Common myeloid progenitor, CD34-positive (primary cell): ENCODE data around the gene HHAT. TPM values are rescaled to one million over a fixed set of nuclear protein-coding genes. Genes with fewer than 3 reads are reported as not detected.

ENCODE experiments used
- CTCF ChIA-PET: fragments of 350-600 bp; sonication (Branson Sonifier 250); formaldehyde crosslinking; loops from one replicate; lab custom pipeline; 2021; ENCODE audit warnings: antibody characterized with exemption; lab: Charles Lee
- POLR2A ChIA-PET: fragments of 350-600 bp; sonication (Branson Sonifier 250); formaldehyde crosslinking; loops from one replicate; lab custom pipeline; 2021; ENCODE audit warnings: antibody characterized with exemption; lab: Charles Lee
- DNase-seq, 3 donors: peaks; one replicate each; pipeline versions ENCODE4 v3.0.0 to v3.0.0-alpha.2; 2013
- H3K27ac ChIP-seq, 2 experiments: 1 replicate in 1 of 2; 2 replicates in 1 of 2; pipeline ENCODE4 v1.7.0; 2013; ENCODE audit warnings: inconsistent platforms in 2 of 2, low read length in 2 of 2, mild to moderate bottlenecking in 2 of 2, low read depth in 1 of 2, moderate library complexity in 1 of 2; ENCODE audit not compliant: severe bottlenecking in 2 of 2, insufficient read depth in 1 of 2, poor library complexity in 1 of 2
- H3K27me3 ChIP-seq, 5 experiments: replicated peaks in 2 of 5; 1 replicate in 3 of 5; 2 replicates in 2 of 5; pipeline versions ENCODE4 v1.6.1 to v1.7.0; 2013; ENCODE audit warnings: low read length in 4 of 5, mild to moderate bottlenecking in 2 of 5, moderate library complexity in 2 of 5, inconsistent platforms in 1 of 5; ENCODE audit not compliant: insufficient read depth in 5 of 5, control insufficient read depth in 4 of 5
- H3K36me3 ChIP-seq, 4 experiments: 1 replicate in 2 of 4; 2 replicates in 2 of 4; pipeline versions ENCODE4 v1.6.1 to v1.7.0; 2013; ENCODE audit warnings: low read length in 3 of 4, control low read depth in 1 of 4, mild to moderate bottlenecking in 1 of 4; ENCODE audit not compliant: control insufficient read depth in 4 of 4, insufficient read depth in 4 of 4
- H3K4me1 ChIP-seq, 4 experiments: 1 replicate in 3 of 4; 2 replicates in 1 of 4; pipeline versions ENCODE4 v1.6.1 to v1.7.1; 2013; ENCODE audit warnings: low read length in 3 of 4, mild to moderate bottlenecking in 3 of 4, control low read depth in 1 of 4, inconsistent platforms in 1 of 4, moderate library complexity in 1 of 4; ENCODE audit not compliant: control insufficient read depth in 4 of 4, insufficient read depth in 4 of 4; ENCODE audit errors: control extremely low read depth in 1 of 4
- H3K4me3 ChIP-seq, 7 experiments: 1 replicate in 4 of 7; 2 replicates in 3 of 7; pipeline versions ENCODE4 v1.5.1 to v1.7.0; 2013; ENCODE audit warnings: mild to moderate bottlenecking in 7 of 7, low read length in 6 of 7, moderate library complexity in 6 of 7, inconsistent platforms in 2 of 7, low read depth in 2 of 7, control low read depth in 1 of 7; ENCODE audit not compliant: insufficient read depth in 4 of 7, control insufficient read depth in 1 of 7; ENCODE audit errors: extremely low read depth in 1 of 7
- H3K9me3 ChIP-seq, 5 experiments: 1 replicate in 4 of 5; 2 replicates in 1 of 5; pipeline versions ENCODE4 v1.6.1 to v1.7.1; 2013; ENCODE audit warnings: low read length in 4 of 5, mild to moderate bottlenecking in 2 of 5, inconsistent platforms in 1 of 5, low read depth in 1 of 5, moderate library complexity in 1 of 5; ENCODE audit not compliant: control insufficient read depth in 4 of 5, insufficient read depth in 2 of 5; ENCODE audit errors: control extremely low read depth in 1 of 5
- WGBS: methylation state at CpG from one replicate; pipeline ENCODE4 v1.1.5; 2013; ENCODE audit not compliant: insufficient coverage; 5-methylcytosine and 5-hydroxymethylcytosine counted together
- polyA plus RNA-seq: library from polyadenylated mRNA; unstranded; fragments of 120-200 nt; gene quantifications from one replicate; pipeline ENCODE4 v1.2.1, GENCODE V29; 2013

The HHAT gene
- polyA plus RNA-seq = 7.3 TPM

DNA sequence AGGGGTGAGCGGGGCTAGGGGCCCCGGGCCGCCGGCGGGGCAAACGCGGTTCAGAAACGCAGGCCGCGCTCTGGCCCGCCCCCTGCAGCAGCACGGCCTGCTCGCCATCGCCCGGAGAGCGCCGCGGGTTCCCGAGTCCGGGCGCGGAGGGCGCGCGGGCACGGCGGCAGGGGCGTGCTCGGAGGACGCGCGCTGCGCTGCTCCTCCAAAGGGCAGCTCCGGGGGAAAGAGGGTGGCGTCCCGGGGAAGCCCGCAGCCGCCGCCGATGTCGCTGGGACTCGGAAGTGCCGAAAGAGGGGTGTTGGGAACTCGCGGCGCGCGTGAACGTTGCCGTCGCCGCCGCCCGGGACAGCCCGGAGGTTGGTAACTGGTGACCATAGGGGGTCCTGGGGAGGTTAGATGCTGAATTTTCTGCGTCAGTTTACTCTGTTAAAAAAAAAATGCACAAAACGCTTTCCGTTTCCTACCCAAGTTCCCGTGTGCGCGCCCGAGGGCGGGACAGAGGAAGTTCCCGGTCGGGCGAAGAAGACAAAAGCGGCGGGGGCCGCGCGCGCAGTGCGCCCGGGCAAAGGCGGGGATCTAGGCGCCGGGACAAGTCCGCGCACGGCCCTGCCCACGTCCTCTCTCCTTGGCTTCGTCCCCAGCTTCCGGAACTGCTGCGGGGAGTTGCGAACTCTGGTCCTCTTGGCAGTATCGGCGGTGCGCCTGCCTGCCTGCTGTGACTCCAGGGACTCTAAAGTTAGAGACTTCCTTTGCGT, at the start of gene HHAT:
TSS of gene HHAT (plus strand) at position 157 of the 758 bp plus-strand sequence. CDS start 20,074 bp downstream, outside the sequence.
- H3K27me3 ChIP-seq = no peaks in the 10 kb centered on the region
- DNase-seq = peak; percentile 68 to 87 (median 74)
- ChIA-PET CTCF (interaction anchor here (0.6 to 0.7 kb wide), 2 partner anchors 92 to 807 kb away, joined by 3 to 4 read pairs; no protein-coding TSS in a partner anchor), POLR2A (no interaction called here)
- H3K4me3 ChIP-seq = peak within 1 kb of the TSS; percentile 78 to 96 (median 84)
- peaks cover 0 to 4% (median 0%) of the 10 kb centered on the region in 5 experiments for H3K9me3 ChIP-seq
- peaks cover 3 to 33% (median 27%) of the 10 kb centered on the region in 4 experiments for H3K4me1 ChIP-seq
- peak within 1 kb of the TSS in 1 of 2 experiments; percentile 80 for H3K27ac ChIP-seq
- WGBS = under 1% methylated on average over 89 of the region's 89 CpGs
- H3K36me3 ChIP-seq = no peaks in the 10 kb centered on the region

DNA sequence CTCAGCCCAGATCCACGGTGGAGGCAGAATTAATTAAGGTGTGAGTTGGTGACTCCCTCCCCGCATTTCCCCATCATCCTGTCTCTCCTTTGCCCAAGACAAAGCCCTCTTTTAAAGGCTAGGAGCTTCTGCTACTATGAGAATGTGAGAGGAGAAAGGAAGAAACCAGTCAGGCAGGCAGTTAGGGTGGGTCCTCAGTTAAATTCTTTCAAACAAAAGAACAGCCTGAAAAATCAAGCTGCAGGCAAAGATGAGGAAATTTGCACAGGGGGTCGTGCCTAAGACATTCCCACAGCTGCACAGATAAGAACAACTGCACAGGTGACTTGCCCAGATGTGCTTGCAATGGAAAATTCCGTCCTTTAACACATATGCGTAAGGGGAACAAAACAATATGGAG, 48.5 kb upstream of the HHAT start:
- Histone ChIP-seq H3K4me1 (no peaks in the 10 kb centered on the region), H3K27ac (no peak overlapping the region), H3K36me3 (no peaks in the 10 kb centered on the region), H3K27me3 (peaks cover 0 to 5% (median 4%) of the 10 kb centered on the region in 5 experiments), H3K4me3 (no peak overlapping the region), H3K9me3 (peaks cover 3 to 22% (median 8%) of the 10 kb centered on the region in 5 experiments)
- DNase-seq = no peak
- POLR2A ChIA-PET = no interaction called here
- WGBS = 79% methylated on average over 2 of the region's 5 CpGs
- CTCF ChIA-PET = no interaction called here

DNA sequence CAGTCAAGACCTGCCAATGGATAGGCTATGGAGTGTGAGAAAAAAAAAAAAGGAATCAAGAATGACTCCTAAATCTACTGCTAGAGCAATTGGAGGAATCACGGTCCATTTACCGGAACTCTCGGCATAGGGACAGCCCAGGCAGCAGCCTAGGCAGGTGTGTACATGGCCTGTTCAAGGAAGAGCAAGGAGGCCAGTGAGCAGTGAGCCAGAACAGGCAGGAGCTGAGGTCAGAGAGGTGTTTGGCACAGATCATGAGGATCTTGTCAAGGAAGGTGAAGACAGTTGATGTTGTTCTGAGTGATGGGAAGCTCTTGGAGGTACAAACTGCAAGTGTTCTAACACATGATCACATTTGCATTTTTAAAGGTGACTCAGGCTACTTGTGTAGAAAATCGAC, 40.6 kb upstream of the HHAT start:
- ChIA-PET CTCF (no interaction called here), POLR2A (interaction anchor here (0.6 kb wide), 1 partner anchor 48 kb away, joined by 8 read pairs; no protein-coding TSS in a partner anchor)

DNA sequence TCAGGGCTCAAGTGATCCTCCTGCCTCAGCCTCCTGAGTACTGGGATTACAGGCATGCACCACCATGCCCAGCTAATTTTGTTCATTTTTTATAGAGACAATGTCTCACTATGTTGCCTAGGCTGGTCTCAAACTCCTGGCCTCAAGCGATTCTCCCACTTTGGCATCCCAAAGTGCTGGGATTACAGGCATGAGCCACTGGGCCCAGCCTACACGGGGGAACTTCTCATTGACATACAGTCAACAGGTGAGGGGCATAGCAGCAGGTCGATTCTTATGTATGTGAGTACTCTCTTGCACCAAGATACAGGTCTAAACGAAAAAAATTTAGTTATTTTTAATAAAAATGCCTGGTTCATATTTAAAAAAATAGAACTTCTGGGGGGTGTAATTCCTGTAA, 39.5 kb upstream of the HHAT start:
- ChIA-PET POLR2A (no interaction called here), CTCF (interaction anchor here (1.4 kb wide), 1 partner anchor 15 kb away, joined by 5 read pairs; no protein-coding TSS in a partner anchor)
- Histone ChIP-seq H3K9me3 (no peaks in the 10 kb centered on the region), H3K4me3 (no peak overlapping the region), H3K36me3 (no peaks in the 10 kb centered on the region), H3K27ac (no peak overlapping the region), H3K27me3 (peaks cover 2 to 41% (median 20%) of the 10 kb centered on the region in 5 experiments), H3K4me1 (peaks cover 2 to 15% (median 9%) of the 10 kb centered on the region in 4 experiments)
- no peak for DNase-seq
- 0% methylated on average over 1 of the region's 4 CpGs for WGBS

More for the DNA sequence above, 40.6 kb upstream of the HHAT start:
- Histone ChIP-seq H3K27ac (no peak overlapping the region), H3K4me3 (no peak overlapping the region), H3K9me3 (no peaks in the 10 kb centered on the region), H3K36me3 (no peaks in the 10 kb centered on the region), H3K27me3 (peaks cover 2 to 38% (median 16%) of the 10 kb centered on the region in 5 experiments), H3K4me1 (peaks cover 2 to 15% (median 9%) of the 10 kb centered on the region in 4 experiments)
- DNase-seq = no peak
- WGBS = 98% methylated on average over 4 of the region's 4 CpGs

DNA sequence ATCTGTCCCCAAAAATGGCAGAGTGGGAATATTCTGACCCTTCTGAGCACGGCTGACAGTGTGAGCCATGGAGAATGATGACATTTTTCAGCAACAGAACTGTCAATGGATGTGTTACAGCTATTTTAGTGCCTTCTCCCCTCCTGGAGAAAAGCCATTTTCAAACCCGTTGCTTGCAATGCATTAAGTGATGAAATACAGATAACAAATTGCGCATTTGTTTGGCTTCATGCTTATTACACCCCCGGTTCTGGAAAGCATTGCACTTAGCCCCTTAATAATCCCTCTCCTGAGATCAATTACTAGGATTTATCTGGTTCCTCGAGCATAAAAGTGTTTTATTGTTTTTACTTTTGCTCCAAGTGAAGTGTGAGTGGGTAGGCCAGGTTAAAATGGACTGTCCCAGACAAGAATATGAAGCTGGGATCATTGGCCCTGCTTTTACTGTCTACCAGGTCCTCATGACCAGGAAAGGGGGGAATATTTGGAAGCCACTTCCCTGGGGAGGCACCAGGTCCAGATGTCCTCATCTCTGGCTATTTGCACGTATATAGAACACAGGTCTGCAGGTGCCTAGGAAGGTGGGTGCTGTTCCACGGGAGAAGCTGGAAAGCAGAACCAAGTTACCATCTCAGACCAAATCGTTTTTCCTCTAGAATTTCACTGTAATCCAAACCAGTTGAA, 37.5 kb upstream of the HHAT start:
- Histone ChIP-seq H3K4me3 (no peak overlapping the region), H3K36me3 (no peaks in the 10 kb centered on the region), H3K27me3 (peaks cover 2 to 40% (median 20%) of the 10 kb centered on the region in 5 experiments), H3K9me3 (no peaks in the 10 kb centered on the region), H3K4me1 (peaks cover 2 to 15% (median 9%) of the 10 kb centered on the region in 4 experiments), H3K27ac (no peak overlapping the region)
- ChIA-PET POLR2A (no interaction called here), CTCF (interaction anchor here (0.9 to 1.7 kb wide), 2 partner anchors 11 to 20 kb away, joined by 3 to 6 read pairs; no protein-coding TSS in a partner anchor)
- WGBS = 67% methylated on average over 6 of the region's 8 CpGs
- DNase-seq = no peak

DNA sequence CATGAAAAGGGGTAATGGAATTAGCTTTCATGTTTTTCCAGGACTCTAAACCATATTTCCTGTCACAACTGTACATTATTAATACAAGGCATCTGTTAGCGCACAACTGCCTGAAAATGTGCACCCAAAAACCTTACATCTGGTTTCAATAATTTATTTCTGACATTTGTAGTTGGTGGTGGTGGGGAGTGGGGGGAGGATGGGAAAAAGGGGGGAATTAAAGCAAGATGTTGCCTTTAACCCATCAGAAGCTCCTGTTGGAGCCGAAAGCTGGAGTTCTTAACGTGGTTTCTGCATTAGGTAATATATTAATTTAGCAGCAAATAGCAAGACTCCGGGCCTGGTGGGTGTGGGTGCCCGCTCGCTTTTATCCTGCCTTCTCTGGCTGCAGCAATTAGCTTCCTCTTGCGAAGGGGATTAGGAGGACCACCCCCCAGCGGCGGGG, 36.9 kb upstream of the HHAT start:
- ChIA-PET POLR2A (no interaction called here), CTCF (interaction anchor here (0.9 to 1.7 kb wide), 4 partner anchors 10 to 93 kb away, joined by 3 to 6 read pairs (median 3); no protein-coding TSS in a partner anchor)
- Histone ChIP-seq H3K27ac (no peak overlapping the region), H3K9me3 (no peaks in the 10 kb centered on the region), H3K36me3 (no peaks in the 10 kb centered on the region), H3K4me1 (peaks cover 2 to 15% (median 9%) of the 10 kb centered on the region in 4 experiments), H3K4me3 (peak overlapping the region in 5 of 7 experiments; percentile 38 to 74 (median 67)), H3K27me3 (peaks cover 2 to 42% (median 20%) of the 10 kb centered on the region in 5 experiments)
- DNase-seq = peak in 2 of 3 donors; percentile 25 to 31
- 0% methylated on average over 1 of the region's 9 CpGs for WGBS
